NCI-H2171 (cell line): Measurements from ENCODE around the gene CHSY3.

ENCODE experiments used
- DNase-seq: peaks from one replicate; lab custom pipeline; 2025; lab: John Stamatoyannopoulos, UW

Gene CHSY3

GRCh38 chr5:130096483-130096882, 192.2 kb downstream of the CHSY3 start:
- no peak for DNase-seq

GRCh38 chr5:130099008-130099407, 194.7 kb downstream of the CHSY3 start:
- no peak for DNase-seq

GRCh38 chr5:130102375-130102774, 198.1 kb downstream of the CHSY3 start:
- no peak for DNase-seq

DNA sequence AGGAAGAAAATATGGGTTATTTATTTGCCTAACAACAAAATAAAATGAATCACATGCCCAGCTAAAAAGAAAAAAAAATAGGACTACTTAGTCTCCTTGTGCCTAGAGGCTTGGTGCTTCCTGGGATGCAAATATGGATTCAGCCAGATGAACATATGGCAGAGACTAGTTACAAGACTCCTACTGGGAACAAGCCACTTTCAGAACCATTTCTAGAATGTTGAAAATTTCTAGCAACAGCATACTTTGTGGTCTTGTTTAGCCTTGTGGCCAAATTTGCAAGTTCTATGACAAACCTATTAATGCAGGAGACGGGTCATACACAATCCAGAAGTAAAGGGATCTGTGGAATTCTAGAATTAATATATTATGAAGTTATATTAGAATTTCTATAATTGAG, 198.7 kb downstream of the CHSY3 start:
- peak; percentile 25 for DNase-seq

GRCh38 chr5:130104895-130105688, 200.8 kb downstream of the CHSY3 start:
- no peak for DNase-seq

DNA sequence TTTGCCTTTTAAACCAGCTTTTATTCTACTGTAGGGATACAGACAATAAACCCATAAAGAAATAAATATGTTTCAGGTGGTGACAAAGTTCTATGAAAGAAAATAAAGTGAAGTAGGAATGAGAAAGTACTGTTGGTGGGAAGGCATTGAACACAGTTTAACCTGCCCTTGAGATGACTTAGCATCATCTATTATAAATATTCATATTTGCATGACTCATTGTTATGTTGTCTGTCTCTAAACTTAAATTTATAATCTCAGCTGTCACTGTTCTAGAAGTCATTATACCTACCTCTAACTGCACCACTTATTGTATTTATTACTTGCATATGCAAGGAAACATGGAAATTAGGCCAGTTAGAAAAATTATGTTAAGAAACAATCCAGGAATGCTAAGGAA, 202.2 kb downstream of the CHSY3 start:
- DNase-seq: no peak

DNA sequence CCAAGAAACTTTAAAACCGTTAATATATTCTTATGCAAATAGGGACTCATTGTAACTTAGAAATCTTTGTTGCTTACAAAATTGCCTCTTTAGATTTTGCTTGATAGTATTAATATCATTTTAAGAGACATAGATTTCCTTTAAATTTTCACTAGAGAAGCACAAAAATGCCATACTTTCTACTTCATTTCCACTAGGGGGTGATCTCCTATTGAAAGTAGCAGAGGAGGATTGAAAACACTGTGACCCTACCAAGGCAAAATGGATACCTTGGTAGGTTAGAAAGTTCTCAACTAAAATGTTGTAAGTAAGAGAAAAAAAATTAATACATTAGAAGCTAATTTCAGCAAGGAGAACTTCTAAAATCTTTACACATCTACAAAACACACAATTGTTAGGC, 204.9 kb downstream of the CHSY3 start:
- DNase-seq: no peak

DNA sequence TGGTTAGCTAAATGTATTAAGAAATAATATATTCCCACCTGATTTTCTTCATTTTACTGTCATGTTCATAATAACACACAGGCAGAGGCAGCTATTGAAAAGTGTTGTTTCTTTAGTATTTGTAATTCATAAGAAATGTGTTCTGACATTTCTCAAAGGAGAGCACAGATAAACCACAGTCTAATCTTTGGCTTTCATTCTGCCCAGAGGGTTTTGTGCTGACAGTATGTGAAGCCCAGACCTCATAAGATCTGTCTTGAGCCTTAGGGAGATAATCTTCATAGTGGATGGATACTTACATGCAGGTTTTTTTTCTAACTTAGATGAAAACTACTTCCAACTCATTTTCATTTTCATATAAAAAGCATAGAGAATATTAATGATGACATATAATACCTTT, 206.1 kb downstream of the CHSY3 start:
- no peak for DNase-seq

GRCh38 chr5:130111746-130112145, 207.5 kb downstream of the CHSY3 start:
- no peak for DNase-seq

DNA sequence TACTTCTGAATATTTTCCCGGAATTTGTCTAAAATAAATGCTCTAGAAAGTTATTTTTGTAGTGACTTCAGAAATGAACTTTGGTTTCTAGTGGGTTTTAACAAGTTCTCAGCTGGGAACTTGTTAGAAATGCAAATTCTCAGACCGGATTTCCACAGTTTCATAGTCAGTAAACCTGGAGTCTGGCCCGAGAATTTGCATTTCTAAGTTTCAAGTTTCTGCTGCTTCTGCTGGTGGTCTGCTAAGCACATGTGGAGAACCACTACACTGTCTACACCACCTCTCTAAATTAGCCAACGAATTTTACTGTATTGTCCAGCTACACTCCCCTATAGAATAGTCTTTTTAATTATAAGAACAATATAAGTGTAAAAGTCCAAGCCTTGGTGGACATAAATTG, 208.0 kb downstream of the CHSY3 start:
- no peak for DNase-seq

GRCh38 chr5:130115686-130116085, 211.4 kb downstream of the CHSY3 start:
- DNase-seq: no peak

- no peak for DNase-seq
These were observed 212.2 kb downstream of the CHSY3 start for GRCh38 chr5:130116462-130116861.

DNA sequence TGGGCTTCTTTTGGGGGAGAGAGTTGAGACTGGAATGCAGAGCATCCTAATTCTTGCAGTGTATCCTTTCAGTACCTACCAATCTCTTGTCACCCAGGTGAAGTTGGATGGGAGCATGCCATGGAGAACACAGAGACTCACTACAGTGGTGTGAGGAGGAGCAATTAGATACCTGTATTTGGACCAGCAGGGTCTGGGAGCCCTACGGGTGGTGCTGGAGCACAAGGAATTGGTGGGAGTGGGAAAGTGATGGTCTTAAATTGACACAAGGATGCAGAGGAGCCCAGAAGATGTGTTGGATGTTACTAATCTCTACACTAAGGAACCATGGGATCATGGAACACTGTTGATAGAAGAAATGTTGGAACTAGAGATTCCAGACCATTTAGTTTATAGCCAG, 212.7 kb downstream of the CHSY3 start:
- DNase-seq: no peak

- DNase-seq: no peak
These were observed 222.5 kb downstream of the CHSY3 start for GRCh38 chr5:130126746-130127145.

DNA sequence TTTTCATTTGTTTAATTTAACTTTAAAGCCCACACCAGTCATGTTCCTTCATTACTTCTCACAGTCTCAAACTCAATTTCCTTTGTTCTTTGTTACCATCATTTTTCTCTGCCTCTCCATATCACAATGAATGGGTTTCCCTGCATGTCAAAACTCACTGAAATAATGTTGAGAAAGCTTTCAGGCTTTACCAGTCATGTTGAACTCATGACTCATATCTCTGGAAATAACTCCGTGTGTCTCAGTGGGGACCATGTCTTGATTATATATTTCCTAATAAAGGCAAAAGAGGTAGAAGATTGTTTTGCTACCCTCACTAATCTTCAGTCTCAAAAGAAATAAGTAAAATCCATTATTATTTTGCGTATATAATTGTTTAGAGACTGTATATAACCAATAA, 231.2 kb downstream of the CHSY3 start:
- DNase-seq: no peak

DNA sequence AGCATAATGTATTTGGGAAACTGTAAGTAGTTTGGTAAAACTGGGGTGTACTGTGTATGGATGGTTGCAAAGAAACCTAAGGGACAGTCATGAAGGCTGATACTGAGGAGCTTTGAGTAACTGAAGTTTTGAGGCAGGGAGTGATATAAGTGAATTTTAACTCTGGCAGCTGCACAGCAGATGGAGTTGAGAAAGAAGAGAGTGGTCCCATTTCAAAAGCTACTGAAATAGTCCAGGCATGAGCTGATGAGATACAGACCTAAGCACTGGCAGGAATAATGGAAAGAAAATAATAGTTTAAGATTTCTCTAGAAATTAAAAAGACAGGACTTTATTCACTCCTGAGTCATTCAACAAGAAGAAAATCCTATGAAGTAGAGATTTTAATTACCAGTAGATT, 232.0 kb downstream of the CHSY3 start:
- DNase-seq: no peak

DNA sequence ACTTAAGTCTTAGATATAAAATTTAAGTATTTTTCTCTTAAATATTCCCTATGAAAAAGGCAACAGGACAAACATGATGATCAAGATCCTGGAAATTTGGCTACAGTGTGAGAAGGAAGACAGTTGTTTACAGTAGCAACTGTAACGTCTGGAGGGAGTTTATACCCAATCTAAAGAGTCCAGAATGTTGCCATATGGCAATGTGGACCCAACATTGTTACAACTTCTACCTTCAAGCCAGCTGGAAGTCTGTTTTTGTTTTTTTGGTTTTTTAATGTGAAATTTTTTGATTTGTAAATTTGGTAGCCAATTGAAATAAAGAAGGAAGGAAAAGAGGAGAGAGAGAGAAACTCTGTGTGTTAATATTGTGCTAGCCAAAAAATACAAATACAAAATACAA, 233.4 kb downstream of the CHSY3 start:
- DNase-seq: no peak

GRCh38 chr5:130138406-130139045, 234.3 kb downstream of the CHSY3 start:
- DNase-seq: no peak

- no peak for DNase-seq
These were observed 237.5 kb downstream of the CHSY3 start for GRCh38 chr5:130141659-130142320.

GRCh38 chr5:130151239-130151638, 247.0 kb downstream of the CHSY3 start:
- no peak for DNase-seq

DNA sequence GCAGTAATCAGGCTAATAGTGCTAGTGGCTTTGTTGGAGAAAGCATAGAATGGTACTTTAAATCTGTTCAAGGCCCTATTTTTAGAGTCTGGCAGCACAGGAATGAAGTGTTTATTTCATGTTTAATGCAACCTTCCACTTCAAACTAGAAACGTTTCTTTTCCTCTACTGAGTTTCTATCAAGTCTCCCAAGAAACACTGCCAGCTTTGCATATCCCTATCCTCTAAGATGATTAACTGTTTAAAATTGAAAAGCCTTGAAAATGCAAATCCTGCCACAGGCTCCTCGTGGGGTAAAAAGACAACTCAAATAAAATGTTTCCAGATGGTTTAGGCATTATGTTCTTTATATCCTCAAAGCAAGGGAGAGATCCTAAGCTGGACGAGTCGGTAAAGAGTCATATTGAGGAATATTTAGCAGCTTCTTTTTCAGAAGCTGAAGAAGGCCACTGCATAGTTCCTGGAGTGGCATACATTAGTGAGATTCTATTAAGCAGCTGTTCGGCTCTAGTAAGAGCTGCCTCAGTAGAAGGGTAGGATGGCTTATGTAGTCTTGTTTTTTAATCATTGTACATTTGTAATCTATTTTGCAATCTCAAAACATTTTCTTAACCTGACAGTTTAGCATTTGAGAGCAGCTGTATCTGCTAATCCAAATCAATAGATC, 251.2 kb downstream of the CHSY3 start:
- no peak for DNase-seq

DNA sequence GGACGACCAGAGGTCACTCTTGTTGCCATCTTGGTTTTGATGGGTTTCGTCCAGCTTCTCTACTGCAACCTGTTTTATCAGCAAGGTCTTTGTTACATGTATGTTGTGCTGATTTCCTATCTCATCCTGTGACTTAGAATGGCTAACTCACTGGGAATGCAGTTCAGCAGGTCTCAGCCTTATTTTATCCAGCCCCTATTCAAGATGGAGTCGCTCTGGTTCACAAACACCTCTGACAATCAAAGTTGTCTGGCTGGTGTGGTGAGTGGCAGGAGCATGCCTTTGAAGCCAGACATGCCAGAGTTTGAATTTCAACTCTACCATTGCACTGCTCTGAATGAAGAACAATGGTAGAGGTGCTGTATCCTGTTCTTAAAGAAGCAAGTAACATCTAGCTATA, 253.8 kb downstream of the CHSY3 start:
- DNase-seq: no peak

GRCh38 chr5:130159968-130160367, 255.7 kb downstream of the CHSY3 start:
- DNase-seq: no peak
